NOMO-1 treated with DMSO at 0.1 percent for 48 hours (cell line): ENCODE data around the gene C14orf119.
"Not testable (repeated sequence)": the region's sequence is repeated elsewhere in the genome, so short reads cannot be mapped to it uniquely, and the experiment has no call there.

ENCODE experiments used
- DNase-seq: peaks from one replicate; lab custom pipeline; 2025; ENCODE audit not compliant: unreplicated experiment; lab: John Stamatoyannopoulos, UW

C14orf119 gene

GRCh38 chr14:23107620-23108019 is 12.3 kb downstream of the C14orf119 start:
- not testable (repeated sequence) for DNase-seq

- DNase-seq = not testable (repeated sequence)
Measured at GRCh38 chr14:23108169-23108568, 12.9 kb downstream of the C14orf119 start.

DNA sequence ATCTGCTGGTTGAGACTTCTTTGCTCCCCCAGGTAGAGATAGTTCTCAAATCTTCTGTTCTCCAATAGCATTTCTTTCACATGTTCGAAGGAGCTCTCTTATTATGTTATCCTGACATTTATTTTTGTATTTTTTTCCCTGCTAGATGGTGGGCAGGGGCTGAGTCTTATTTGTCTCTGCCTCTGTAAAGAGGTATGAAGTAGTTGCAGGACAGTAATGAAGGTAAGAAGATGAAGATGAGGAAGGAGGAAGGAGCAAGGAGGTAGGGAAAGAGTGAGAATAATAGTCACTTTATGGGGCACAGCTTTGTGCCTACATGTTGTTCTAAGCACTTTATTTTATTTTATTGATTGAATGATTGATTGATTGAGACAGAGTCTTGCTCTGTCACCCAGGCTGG is 14.5 kb downstream of the C14orf119 start:
- DNase-seq = no peak

DNA sequence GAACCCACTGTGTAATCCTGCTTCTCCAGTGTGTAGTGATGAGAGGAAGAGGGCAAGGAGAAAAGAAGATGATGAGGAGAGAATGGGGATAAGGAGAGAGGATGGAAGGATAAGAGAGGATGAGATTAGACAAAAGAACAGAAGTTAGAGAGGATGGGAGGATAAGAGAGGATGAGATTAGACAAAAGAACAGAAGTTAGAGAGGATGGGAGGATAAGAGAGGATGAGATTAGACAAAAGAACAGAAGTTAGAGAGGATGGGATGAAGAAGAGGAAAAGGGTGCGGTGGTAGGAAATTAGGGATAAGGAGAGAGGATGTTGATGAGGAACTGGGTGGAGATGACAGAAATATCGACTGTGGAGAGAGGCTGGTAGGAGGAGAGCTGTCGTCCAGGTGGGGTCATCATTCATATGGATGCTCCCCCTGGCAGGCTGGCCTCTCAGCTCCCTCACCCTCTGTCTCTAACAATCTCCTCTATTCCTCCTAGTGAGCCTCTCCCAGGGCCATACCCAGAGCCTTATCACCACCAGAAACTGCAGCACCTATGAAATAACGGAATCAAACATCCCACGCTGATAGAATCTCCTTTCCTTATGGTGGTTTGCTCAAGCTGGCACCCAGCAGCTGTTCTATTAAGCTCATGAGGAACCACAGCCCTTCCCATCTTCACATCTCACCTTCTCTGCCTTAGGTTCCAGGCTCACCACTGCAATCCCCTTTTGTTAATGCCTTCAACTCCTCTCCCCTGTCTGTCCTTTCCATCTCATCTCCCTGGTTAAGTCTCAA is 15.5 kb downstream of the C14orf119 start:
- no peak for DNase-seq

DNA sequence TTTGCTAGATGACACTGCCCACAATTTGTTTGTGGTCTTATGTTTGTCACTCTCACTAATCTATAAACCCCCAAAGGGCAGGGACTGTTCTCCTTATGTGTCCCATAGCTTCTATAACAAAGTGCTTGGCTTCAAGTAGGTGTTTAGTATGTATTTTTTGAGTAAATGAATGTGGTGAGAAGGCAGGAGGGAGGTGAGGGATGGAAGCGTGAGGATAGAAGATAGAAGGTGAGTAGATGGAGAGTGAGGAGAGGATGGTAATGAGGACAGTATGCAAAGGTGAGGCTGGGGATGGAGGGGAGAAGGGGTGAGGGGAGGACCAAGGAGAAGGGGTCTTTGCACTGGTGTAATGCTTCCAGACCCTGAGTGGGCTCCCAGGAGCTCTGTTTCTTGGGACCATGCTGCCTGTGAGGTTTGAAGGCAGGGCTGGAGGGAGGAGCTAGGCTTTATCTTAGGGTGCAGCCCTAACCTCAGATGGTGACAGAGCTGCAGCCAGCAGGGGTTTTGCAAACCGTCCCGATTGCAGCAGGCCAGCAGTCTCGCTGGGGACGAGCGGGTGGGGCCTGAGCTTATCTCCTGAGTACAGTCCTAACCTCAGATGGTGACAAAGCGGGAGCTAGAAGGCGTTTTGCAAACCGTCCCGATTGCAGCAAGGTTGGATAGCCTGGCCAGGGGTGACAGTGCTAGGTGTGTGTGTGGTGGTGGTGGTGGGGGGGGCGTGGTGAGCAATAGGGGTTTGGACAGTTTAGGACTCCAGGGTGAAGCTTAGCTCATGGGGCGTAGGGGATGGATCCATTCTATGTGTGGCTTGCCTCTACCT is 17.3 kb downstream of the C14orf119 start:
- peak; percentile 80 for DNase-seq

DNA sequence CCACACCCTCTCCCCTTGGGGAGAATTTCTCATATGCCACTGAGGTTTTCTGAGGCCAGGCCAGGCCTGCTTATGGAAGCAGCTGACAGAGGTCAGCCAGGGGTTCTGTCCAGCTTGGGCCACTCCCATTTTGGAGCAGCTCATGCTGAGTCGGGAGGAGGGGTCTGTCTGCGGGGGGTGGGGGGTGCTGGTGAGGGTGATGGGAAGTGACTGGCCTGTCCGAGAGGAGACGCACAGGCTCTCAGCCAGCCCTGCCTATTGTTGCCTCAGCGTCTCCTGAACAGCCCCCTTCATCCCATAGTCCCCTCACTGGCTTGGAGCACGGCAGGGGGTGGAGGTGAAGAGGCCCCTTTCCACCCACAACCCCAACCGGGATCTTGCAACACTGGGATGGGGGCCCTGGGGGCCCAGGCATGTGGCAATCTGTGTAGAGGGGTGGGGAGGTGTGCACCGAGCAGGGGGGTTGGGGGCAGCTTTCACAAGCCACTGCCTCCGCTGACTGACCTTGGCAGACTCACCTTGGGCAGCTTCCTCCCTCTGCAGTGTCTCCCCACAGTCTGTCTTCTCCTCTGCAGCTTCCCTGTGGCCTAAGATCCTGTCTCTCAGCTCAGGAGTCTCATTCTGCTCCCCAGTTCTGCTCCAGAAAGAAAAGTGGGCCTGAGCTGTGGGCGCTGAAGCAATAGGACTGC is 18.3 kb downstream of the C14orf119 start:
- DNase-seq = peak; percentile 47

GRCh38 chr14:23114120-23114458 is 18.8 kb downstream of the C14orf119 start:
- no peak for DNase-seq

DNA sequence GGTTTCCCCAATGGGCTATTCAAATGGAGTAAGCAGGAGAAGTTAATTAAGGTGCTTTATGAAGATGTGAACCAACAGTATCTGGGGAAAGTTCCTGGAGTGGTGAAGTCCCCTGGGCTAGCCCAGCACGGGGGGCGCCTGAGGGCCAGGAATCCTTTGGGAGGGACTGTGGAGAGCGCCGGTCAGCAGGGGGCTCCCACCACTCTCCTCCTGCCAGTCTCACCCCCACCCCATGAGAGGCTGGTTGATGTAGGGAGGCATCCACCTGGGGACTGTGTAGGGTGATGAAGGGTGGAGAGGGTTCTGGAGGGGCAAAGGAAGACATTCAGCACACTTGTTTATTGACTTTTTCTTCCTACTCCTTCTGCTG is 19.3 kb downstream of the C14orf119 start:
- DNase-seq = no peak

- peak; percentile 11 for DNase-seq
Measured at GRCh38 chr14:23115039-23115731, 19.9 kb downstream of the C14orf119 start.

DNA sequence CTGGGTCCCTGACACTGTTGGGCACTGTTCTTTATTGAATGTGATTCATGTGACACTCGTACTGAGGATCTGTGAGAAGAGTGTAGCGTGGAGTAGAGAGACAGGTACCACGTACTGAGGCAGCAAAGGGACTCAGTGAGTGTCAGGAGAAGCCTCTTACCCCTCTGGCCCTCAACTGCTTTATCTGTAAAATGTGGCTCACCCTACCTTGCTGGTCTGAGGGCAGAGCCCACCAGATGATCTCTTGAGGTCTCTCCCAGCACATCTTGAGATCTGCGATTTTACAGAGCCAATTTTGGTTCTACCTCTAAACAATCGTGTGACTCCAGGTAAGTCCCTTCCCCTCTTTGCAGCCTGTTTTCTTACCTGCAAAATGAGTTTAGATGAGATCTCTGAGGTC is 20.6 kb downstream of the C14orf119 start:
- no peak for DNase-seq

GRCh38 chr14:23117371-23118020 is 22.2 kb downstream of the C14orf119 start:
- DNase-seq = no peak

DNA sequence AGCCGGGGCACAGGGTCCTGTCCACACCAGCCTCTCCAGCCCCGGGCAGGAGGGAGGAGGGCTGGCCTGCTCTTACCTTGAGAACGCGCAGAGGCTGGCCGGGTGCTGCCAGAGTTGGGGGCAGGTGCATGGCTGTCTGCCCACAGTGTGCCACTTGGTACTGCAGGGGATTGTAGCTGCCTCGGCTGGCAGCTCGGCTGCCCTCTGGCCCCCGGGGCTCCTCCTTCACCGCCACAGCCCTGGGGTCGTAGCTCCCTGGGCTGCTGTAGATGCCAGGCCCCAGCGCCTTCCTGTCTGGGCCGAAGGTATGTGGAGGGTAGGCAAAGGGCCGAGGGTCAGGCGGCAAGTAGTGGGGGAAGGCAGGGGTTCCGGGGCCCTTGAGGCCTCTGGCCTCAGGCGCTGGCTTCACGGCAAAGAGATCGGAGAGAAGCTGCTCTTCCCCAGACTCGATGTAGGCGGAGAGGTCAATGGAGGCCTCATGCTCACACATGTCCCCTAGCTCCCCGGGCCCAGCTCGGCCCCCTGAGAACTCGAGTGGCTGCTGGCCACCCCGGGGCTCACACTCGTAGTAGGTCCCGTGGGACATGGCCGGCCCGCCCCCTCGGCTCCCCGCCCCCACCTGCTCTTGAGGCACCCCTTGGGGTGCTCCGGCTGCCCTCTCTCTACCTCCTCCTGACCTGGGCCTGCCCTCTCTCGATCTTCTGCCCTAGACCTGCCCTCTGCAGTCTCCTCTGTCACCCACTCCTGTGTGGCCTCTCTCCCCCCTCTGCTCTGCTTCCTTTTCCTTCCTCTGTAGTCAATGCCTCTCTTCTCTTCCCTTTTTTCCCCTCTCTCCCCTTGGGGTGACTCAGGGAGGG is 23.4 kb downstream of the C14orf119 start, which contains the start of gene CEBPE:
Gene CEBPE (minus strand): TSS at position 750 of the 857 bp plus-strand sequence. CDS start 164 bp downstream, at position 586.
- DNase-seq = peak; percentile 47

DNA sequence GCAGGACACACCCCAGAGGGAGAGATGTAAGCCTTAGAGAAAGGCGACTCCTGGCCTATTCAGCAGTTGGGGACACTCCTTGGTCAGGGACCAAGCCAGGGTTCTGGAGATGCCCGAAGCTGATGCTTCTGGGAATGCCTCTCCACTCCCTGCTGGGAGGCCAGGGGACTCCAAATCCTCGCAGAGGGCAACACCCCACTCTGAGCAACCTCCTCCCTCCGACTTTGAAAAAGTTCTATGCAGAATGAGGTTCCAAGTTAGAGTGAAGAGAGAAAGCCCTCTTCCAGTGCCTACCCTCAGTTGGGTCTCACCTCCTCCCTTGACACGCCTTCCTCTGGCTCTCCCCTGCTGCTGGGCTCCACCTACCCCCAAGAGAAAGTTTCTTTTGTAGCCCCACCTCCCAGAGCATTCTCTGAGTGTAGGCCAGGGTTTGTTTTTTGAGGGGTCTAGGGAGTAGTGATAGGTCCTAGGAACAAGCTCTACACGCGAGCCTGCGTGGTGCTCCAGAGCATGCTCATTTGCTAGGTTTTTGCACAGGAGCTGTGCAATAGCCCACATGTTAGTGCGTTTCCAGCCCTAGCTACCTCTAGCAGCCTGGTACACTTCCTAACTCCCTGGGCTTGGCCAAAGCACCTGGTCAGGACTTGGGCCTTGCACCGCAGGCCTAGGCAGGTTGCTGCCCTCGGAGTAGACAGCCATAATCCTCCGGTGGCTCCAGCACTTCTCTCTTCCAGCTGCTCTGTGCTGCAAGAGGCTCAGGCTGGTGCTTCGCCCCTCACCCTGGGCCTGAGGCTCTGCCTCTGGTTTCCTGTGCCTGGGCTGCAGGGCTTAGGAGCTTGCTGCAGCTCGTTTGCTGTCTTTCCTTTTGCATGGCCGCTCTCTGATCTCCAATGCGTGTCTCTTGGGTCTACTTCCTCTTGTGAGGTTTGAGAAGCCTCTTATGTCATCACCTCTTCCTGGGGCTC is 24.3 kb downstream of the C14orf119 start:
- DNase-seq = peak; percentile 90

DNA sequence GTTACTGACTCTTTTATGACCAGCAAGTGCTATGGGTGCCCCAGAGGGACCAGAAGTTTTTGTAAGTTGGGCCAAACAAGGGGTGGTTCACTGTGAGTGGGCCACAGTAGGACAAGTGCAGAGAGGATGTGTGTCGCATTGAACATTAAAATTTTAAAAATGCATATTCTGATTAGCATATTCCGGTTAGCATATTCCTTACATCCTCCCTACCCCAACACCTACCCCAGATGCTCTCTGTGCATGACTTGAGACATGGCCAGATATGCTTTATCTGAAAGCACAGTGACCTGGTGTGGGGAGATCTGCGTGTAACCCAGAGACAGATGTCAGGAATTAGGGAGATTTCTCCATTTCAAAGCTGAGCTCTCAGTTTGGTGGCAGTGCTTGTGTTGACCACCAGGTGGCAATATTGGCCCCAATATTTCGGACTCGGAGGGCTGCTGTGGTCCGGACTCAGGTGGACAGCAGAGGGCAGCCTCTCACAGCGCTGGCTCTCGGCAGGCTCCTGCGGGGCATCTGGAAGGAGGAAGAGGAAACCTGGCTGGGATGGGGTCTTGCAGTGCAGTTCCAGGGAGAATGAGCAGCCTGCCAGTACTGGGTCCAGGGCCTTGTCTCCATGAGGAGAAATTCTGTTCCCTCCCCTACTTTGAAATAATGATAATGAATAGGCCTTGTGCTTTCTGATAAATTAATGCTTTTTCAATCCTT is 25.4 kb downstream of the C14orf119 start:
- peak; percentile 83 for DNase-seq

DNA sequence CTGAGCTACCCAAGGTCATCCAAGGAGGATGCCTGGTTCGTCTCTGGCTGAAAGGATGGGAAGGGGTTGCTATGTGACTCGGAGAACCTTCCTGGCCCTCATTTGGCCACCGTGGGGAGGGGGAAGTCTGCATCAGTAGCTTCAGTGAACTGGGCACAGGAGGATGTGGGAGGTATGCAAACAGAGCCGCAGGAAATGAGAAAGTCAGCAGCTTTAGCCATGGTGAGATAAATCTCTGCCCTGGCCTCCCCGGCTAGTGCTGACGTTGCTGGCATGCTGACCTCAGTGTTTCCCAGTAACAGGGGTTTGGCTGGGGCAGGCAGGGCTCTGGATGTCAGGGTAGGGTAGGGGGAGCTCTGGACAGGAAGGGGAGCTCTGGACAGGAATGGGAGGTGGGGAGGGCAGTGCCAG is 26.1 kb downstream of the C14orf119 start:
- no peak for DNase-seq

GRCh38 chr14:23122086-23122485 is 26.8 kb downstream of the C14orf119 start:
- no peak for DNase-seq

- no peak for DNase-seq
Measured at GRCh38 chr14:23123419-23123818, 28.1 kb downstream of the C14orf119 start.
